B cell (primary cell): ENCODE data around the gene PLD1. TPM values are rescaled to one million over a fixed set of nuclear protein-coding genes. Genes with fewer than 3 reads are reported as not detected.

ENCODE experiments used
- ATAC-seq: fragments of 200-7000 bp; cut with Tn5 transposase; one replicate; pipeline ENCODE4 v1.10.0; 2021; ENCODE audit warnings: low read depth, mild to moderate bottlenecking, moderate number of reproducible peaks, moderate library complexity
- CTCF ChIA-PET: fragments of 350-600 bp; sonication (Branson Sonifier 250); formaldehyde crosslinking; loops from one replicate; lab custom pipeline; 2021; ENCODE audit warnings: antibody characterized with exemption, inconsistent platforms; lab: Charles Lee
- POLR2A ChIA-PET: fragments of 350-600 bp; sonication (Branson Sonifier 250); formaldehyde crosslinking; loops from one replicate; lab custom pipeline; 2021; ENCODE audit warnings: antibody characterized with exemption; lab: Charles Lee
- DNase-seq: peaks from one replicate; pipeline ENCODE4 v3.0.0; 2013
- H2AFZ ChIP-seq: 2 replicates; pipeline ENCODE4 v1.6.1; 2012; ENCODE audit warnings: mild to moderate bottlenecking, low read depth, low read length; ENCODE audit not compliant: insufficient read depth, poor library complexity, severe bottlenecking
- H3K27ac ChIP-seq, 2 donors: 1 replicate in 1 of 2; 2 replicates in 1 of 2; pipeline ENCODE4 v1.5.1; 2012 to 2013; ENCODE audit warnings: low read length in 2 of 2, mild to moderate bottlenecking in 2 of 2, moderate library complexity in 1 of 2
- H3K27me3 ChIP-seq, 4 experiments: fragments of 200-600 bp in 1 of 4; sonication (generic) in 1 of 4; replicated peaks in 1 of 4; 1 replicate in 2 of 4; 2 replicates in 2 of 4; pipeline versions ENCODE4 v1.6.1 to v1.7.0; 2013 to 2016; ENCODE audit warnings: low read length in 3 of 4, mild to moderate bottlenecking in 2 of 4, mixed read lengths in 1 of 4, moderate library complexity in 1 of 4; ENCODE audit not compliant: insufficient read depth in 4 of 4, control insufficient read depth in 3 of 4; ENCODE audit errors: control extremely low read depth in 1 of 4
- H3K36me3 ChIP-seq, 2 experiments: replicated peaks in 1 of 2; 1 replicate in 1 of 2; 2 replicates in 1 of 2; pipeline versions ENCODE4 v1.6.1 to v1.7.1; 2013; ENCODE audit warnings: low read length in 1 of 2; ENCODE audit not compliant: insufficient read depth in 2 of 2, control insufficient read depth in 1 of 2; ENCODE audit errors: control extremely low read depth in 1 of 2, extremely low read depth in 1 of 2
- H3K4me1 ChIP-seq, 2 donors: fragments of 200-600 bp in 1 of 2; sonication (generic) in 1 of 2; 1 replicate in 1 of 2; 2 replicates in 1 of 2; pipeline versions ENCODE4 v1.5.1 to v1.6.1; 2013 to 2017; ENCODE audit warnings: low read length in 2 of 2; ENCODE audit not compliant: control insufficient read depth in 2 of 2, insufficient read depth in 2 of 2
- H3K4me2 ChIP-seq: replicated peaks from 2 replicates; pipeline ENCODE3; 2012; ENCODE audit warnings: mild to moderate bottlenecking, low read depth, low read length; ENCODE audit not compliant: poor library complexity, severe bottlenecking
- H3K4me3 ChIP-seq, 5 experiments: fragments of 200-600 bp in 1 of 5; sonication (generic) in 1 of 5; 1 replicate in 3 of 5; 2 replicates in 2 of 5; pipeline versions ENCODE4 v1.5.1 to v1.7.0; 2011 to 2016; ENCODE audit warnings: low read length in 4 of 5, mild to moderate bottlenecking in 4 of 5, low read depth in 2 of 5, control low read depth in 1 of 5, moderate library complexity in 1 of 5; ENCODE audit not compliant: insufficient read depth in 1 of 5; ENCODE audit errors: control extremely low read depth in 1 of 5, extremely low read depth in 1 of 5
- H3K79me2 ChIP-seq: fragments of 200-600 bp; sonication (generic); one replicate; pipeline ENCODE4 v1.6.0; 2016; ENCODE audit warnings: low read length; ENCODE audit not compliant: control insufficient read depth, insufficient read depth
- H3K9ac ChIP-seq: fragments of 200-600 bp; sonication (generic); 2 replicates; pipeline ENCODE4 v1.6.1; 2017; ENCODE audit warnings: mild to moderate bottlenecking, low read length, moderate library complexity
- H3K9me3 ChIP-seq, 3 donors: one replicate each; pipeline versions ENCODE4 v1.6.1 to v1.7.1; 2013; ENCODE audit warnings: low read length in 2 of 3; ENCODE audit not compliant: control insufficient read depth in 2 of 3, insufficient read depth in 1 of 3; ENCODE audit errors: control extremely low read depth in 1 of 3
- H4K20me1 ChIP-seq: 2 replicates; pipeline ENCODE4 v1.6.0; 2012; ENCODE audit warnings: mild to moderate bottlenecking, low read length; ENCODE audit not compliant: insufficient read depth, control insufficient read depth, poor library complexity, severe bottlenecking
- H3K27ac Mint-ChIP-seq: one replicate; pipeline ENCODE4 v1.8.0; 2021; ENCODE audit warnings: mixed read lengths
- H3K27me3 Mint-ChIP-seq: one replicate; pipeline ENCODE4 v1.8.0; 2021; ENCODE audit warnings: mixed read lengths
- H3K4me1 Mint-ChIP-seq: one replicate; pipeline ENCODE4 v1.8.0; 2021; ENCODE audit warnings: mixed read lengths
- H3K4me3 Mint-ChIP-seq: one replicate; pipeline ENCODE4 v1.8.0; 2021; ENCODE audit warnings: mixed read lengths
- H3K9me3 Mint-ChIP-seq: one replicate; pipeline ENCODE4 v1.8.0; 2022; ENCODE audit warnings: mixed read lengths; ENCODE audit not compliant: insufficient read depth
- CTCF ChIP-seq: fragments of 200-600 bp; IDR thresholded peaks from one replicate; pipeline ENCODE4 v1.8.0; 2022; ENCODE audit warnings: antibody characterized with exemption, mild to moderate bottlenecking
- EZH2 ChIP-seq: IDR thresholded peaks from 2 replicates; pipeline ENCODE4 v1.6.1; 2012; ENCODE audit warnings: borderline replicate concordance, low read depth, mild to moderate bottlenecking, moderate library complexity, low read length; ENCODE audit not compliant: insufficient read depth, poor library complexity, severe bottlenecking
- WGBS: methylation state at CpG from one replicate; pipeline ENCODE4 v1.1.5; 2013; ENCODE audit warnings: missing lambda C conversion rate; ENCODE audit not compliant: insufficient coverage; 5-methylcytosine and 5-hydroxymethylcytosine counted together
- intact Hi-C: fragments of 100-400 bp; cut with micrococcal nuclease; formaldehyde crosslinking; loops from one replicate; pipeline ENCODE4 v1.10.0; 2022
- polyA plus RNA-seq: library from polyadenylated mRNA; depleted of rRNA; stranded (reverse); fragments of >200 nt; gene quantifications from 2 replicates; pipeline ENCODE4 v1.2.3, GENCODE V29; 2012
- total RNA-seq, 2 donors: library from RNA; stranded (reverse); fragments of 120-200 nt in 1 of 2; gene quantifications; 1 replicate in 1 of 2; 2 replicates in 1 of 2; pipeline versions ENCODE4 v1.2.3 to v1.2.4, GENCODE V29; 2013 to 2022

PLD1 gene
- total and polyA plus RNA-seq, 2 donors (not counting 1 experiment from before 2014, with no cell fraction given) = 0.24 to 0.52 TPM

- Mint-ChIP-seq H3K27me3 (peaks cover 4% of the 10 kb centered on the region), H3K9me3 (no peaks in the 10 kb centered on the region), H3K27ac (no peak overlapping the region), H3K4me1 (no peaks in the 10 kb centered on the region), H3K4me3 (no peak overlapping the region)
- Histone ChIP-seq H3K27me3 (no peaks in the 10 kb centered on the region), H2AFZ (no peak overlapping the region), H3K4me2 (no peak overlapping the region), H3K9ac (no peak overlapping the region), H3K36me3 (no peaks in the 10 kb centered on the region), H3K9me3 (no peaks in the 10 kb centered on the region), H4K20me1 (no peaks in the 10 kb centered on the region), H3K4me3 (no peak overlapping the region), H3K79me2 (no peaks in the 10 kb centered on the region), H3K27ac (no peak overlapping the region), H3K4me1 (no peaks in the 10 kb centered on the region)
- ATAC-seq (no peak), DNase-seq (no peak)
- intact Hi-C loops = no loop called here
- TF ChIP-seq EZH2 = no peak
- no peak for TF ChIP-seq CTCF
- CTCF ChIA-PET = no interaction called here
- POLR2A ChIA-PET = no interaction called here
- WGBS = no CpG with 5 or more reads among the region's 2 CpGs
Observed at GRCh38 chr3:171622126-171622525, 188.2 kb downstream of the PLD1 start.

GRCh38 chr3:171620825-171621434 lies 189.4 kb downstream of the PLD1 start:
- Histone ChIP-seq H3K27ac (no peak overlapping the region), H3K4me2 (no peak overlapping the region), H3K4me3 (no peak overlapping the region), H3K9me3 (no peaks in the 10 kb centered on the region), H3K36me3 (no peaks in the 10 kb centered on the region), H3K9ac (no peak overlapping the region), H3K4me1 (no peaks in the 10 kb centered on the region), H4K20me1 (no peaks in the 10 kb centered on the region), H2AFZ (no peak overlapping the region), H3K27me3 (no peaks in the 10 kb centered on the region), H3K79me2 (no peaks in the 10 kb centered on the region)
- Mint-ChIP-seq H3K4me1 (no peaks in the 10 kb centered on the region), H3K9me3 (no peaks in the 10 kb centered on the region), H3K27me3 (peaks cover 4% of the 10 kb centered on the region), H3K4me3 (no peak overlapping the region), H3K27ac (no peak overlapping the region)
- intact Hi-C loops = no loop called here
- DNase-seq (no peak), ATAC-seq (no peak)
- ChIA-PET POLR2A (no interaction called here), CTCF (interaction anchor here (1.0 kb wide), 1 partner anchor 19 kb away, joined by 3 read pairs; no protein-coding TSS in a partner anchor)
- TF ChIP-seq CTCF (no peak), EZH2 (no peak)
- WGBS = no CpG with 5 or more reads among the region's 1 CpG
